Measurements from ENCODE around the gene ZNF275.

Gene ZNF275

DNA sequence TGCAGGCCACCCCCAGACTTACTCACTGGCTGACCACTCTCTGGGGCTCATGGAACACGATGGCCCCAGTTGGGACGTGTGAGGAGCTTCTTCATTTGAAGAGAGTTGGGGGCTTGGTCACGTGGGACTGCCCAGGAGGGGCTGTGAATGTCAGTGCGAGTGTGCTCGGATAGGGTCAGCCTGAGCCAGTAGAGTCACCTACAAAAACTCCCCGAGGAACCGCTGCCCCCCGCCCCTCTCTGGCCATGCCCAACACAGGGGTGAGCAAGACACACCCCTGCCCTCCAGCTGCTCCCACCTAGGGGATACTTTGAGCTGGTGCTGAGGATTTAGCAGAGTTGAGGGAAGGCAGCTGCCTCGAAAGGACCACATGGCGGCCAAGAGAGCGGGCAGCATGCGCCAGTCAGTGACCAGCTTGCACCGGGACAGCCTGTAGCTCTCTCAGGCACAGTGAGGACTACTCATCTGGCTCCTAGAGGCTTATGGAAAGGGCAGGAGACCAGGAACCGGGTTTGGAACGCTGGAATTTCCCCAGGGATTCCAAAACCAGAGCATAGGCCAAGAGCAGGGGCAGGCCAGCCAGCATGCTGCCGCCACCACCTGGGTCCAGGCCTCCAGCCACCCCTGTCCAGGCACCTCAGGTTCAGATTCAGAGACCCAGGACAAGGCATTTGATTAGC is 58.8 kb downstream of the ZNF275 start:
- Histone ChIP-seq H2AK5ac (ENCODE audit: low read length, severe bottlenecking) (no peak overlapping the region), H2BK5ac (ENCODE audit: low read depth, low read length, poor library complexity, severe bottlenecking) (no peak overlapping the region), H3K36me3 (ENCODE audit: control insufficient read depth in 1 of 2, insufficient read depth in 2 of 2, low read depth in 1 of 2, low read length in 2 of 2) (no peaks in the 10 kb centered on the region), H3K4me3 (ENCODE audit: insufficient read depth in 1 of 2, low read depth in 1 of 2, low read length in 2 of 2) (no peak overlapping the region), H4K8ac (ENCODE audit: low read length) (no peak overlapping the region), H2AFZ (ENCODE audit: low read depth, low read length) (no peak overlapping the region), H4K91ac (ENCODE audit: low read length) (no peak overlapping the region), H3K27me3 (ENCODE audit: control insufficient read depth in 1 of 2, insufficient read depth in 1 of 2, low read length in 2 of 2) (peaks cover 0 to 39% of the 10 kb centered on the region in 2 experiments), H2BK15ac (ENCODE audit: low read depth, poor library complexity, severe bottlenecking) (no peak overlapping the region), H2BK12ac (ENCODE audit: low read length in 2 of 2) (no peak overlapping the region), H3K4me2 (ENCODE audit: low read length, poor library complexity, severe bottlenecking) (no peak overlapping the region), H3K14ac (ENCODE audit: low read length in 2 of 2) (no peak overlapping the region), H3K9ac (ENCODE audit: low read length) (no peak overlapping the region), H3K18ac (ENCODE audit: low read depth in 1 of 2, low read length in 2 of 2) (no peak overlapping the region), H3K4ac (ENCODE audit: low read depth in 1 of 2, low read length in 2 of 2) (no peak overlapping the region), H3K27ac (ENCODE audit: low read length, poor library complexity, severe bottlenecking) (no peak overlapping the region), H3K23ac (ENCODE audit: low read length in 2 of 2) (no peak overlapping the region), H3K9me3 (ENCODE audit: control insufficient read depth, low read length) (no peaks in the 10 kb centered on the region), H2BK120ac (ENCODE audit: low read depth, low read length) (no peak overlapping the region), H3K4me1 (ENCODE audit: control insufficient read depth, insufficient read depth, low read depth, low read length) (no peaks in the 10 kb centered on the region), H3K79me1 (replicated peaks; ENCODE audit: low read length, poor library complexity, severe bottlenecking) (no peaks in the 10 kb centered on the region)
- 91% methylated on average over 12 of the region's 16 CpGs for WGBS
- no peak for DNase-seq

DNA sequence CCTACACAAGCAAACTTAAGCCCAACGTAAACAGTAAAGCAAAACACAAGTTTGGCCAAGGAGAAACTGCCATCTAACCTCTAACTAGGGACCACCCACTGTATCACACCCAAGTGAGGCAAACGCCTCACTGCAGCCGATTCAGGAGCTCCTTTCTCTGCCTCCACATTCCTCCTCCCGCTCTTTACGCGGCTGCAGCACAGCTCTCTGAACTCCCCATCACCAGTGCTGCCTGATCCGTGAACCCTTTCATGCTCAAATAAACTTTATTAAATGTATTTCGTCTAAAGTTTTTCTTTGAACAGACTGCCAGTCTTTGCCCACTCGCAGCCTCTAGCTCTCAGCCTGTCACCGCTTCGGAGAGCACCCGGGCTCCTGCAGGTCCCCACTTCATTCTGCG is 60.7 kb downstream of the ZNF275 start:
- Histone ChIP-seq H3K23ac (ENCODE audit: low read length in 2 of 2) (no peak overlapping the region), H4K91ac (ENCODE audit: low read length) (no peak overlapping the region), H3K4me1 (ENCODE audit: control insufficient read depth, insufficient read depth, low read depth, low read length) (no peaks in the 10 kb centered on the region), H3K4me2 (ENCODE audit: low read length, poor library complexity, severe bottlenecking) (no peak overlapping the region), H3K36me3 (ENCODE audit: control insufficient read depth in 1 of 2, insufficient read depth in 2 of 2, low read depth in 1 of 2, low read length in 2 of 2) (no peaks in the 10 kb centered on the region), H2AK5ac (ENCODE audit: low read length, severe bottlenecking) (no peak overlapping the region), H3K4me3 (ENCODE audit: insufficient read depth in 1 of 2, low read depth in 1 of 2, low read length in 2 of 2) (no peak overlapping the region), H2BK12ac (ENCODE audit: low read length in 2 of 2) (no peak overlapping the region), H2BK15ac (ENCODE audit: low read depth, poor library complexity, severe bottlenecking) (no peak overlapping the region), H3K79me1 (replicated peaks; ENCODE audit: low read length, poor library complexity, severe bottlenecking) (no peaks in the 10 kb centered on the region), H3K27ac (ENCODE audit: low read length, poor library complexity, severe bottlenecking) (no peak overlapping the region), H3K4ac (ENCODE audit: low read depth in 1 of 2, low read length in 2 of 2) (no peak overlapping the region), H3K27me3 (ENCODE audit: control insufficient read depth in 1 of 2, insufficient read depth in 1 of 2, low read length in 2 of 2) (peaks cover 0 to 46% of the 10 kb centered on the region in 2 experiments), H2BK120ac (ENCODE audit: low read depth, low read length) (no peak overlapping the region), H3K14ac (ENCODE audit: low read length in 2 of 2) (no peak overlapping the region), H4K8ac (ENCODE audit: low read length) (no peak overlapping the region), H3K9ac (ENCODE audit: low read length) (no peak overlapping the region), H2BK5ac (ENCODE audit: low read depth, low read length, poor library complexity, severe bottlenecking) (no peak overlapping the region), H3K9me3 (ENCODE audit: control insufficient read depth, low read length) (no peaks in the 10 kb centered on the region), H3K18ac (ENCODE audit: low read depth in 1 of 2, low read length in 2 of 2) (no peak overlapping the region), H2AFZ (ENCODE audit: low read depth, low read length) (no peak overlapping the region)
- WGBS, result 50% methylated on average over 12 of the region's 13 CpGs
- DNase-seq, result no peak

DNA sequence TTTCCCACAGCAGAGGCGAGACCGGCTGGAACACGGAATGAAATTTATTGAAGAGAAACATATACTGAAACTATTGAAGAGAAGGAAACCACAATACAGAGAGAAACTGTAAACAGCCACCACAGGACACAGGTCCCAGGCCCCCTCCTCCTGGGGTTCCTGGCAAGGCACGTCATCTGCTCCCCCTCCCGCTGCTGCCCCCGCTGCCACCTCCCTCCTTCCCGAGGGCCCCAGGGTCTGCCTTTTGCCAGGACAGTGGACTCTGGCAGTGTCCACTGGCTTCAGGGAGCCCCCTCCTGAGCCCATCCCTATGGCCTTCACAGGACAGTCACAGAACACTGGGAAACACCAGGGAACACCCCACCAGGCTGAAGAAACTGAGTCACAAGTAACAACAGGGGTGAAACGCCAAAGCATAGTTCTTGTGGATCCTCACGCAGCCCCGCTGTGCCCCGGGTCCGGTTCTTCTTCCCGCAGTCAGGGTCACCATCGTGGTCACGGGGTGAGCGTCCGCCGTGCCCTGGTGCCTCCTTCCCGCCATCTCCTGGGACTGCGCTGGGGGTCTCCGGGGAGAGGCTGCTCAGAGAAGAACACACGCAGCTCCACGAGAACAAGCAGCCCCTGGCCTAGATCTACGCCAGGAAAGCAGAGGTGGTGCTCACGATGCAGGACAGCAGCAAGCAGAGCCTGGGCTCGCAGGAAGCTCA is 61.8 kb downstream of the ZNF275 start:
- Histone ChIP-seq H3K14ac (ENCODE audit: low read length in 2 of 2) (no peak overlapping the region), H2BK12ac (ENCODE audit: low read length in 2 of 2) (no peak overlapping the region)

DNA sequence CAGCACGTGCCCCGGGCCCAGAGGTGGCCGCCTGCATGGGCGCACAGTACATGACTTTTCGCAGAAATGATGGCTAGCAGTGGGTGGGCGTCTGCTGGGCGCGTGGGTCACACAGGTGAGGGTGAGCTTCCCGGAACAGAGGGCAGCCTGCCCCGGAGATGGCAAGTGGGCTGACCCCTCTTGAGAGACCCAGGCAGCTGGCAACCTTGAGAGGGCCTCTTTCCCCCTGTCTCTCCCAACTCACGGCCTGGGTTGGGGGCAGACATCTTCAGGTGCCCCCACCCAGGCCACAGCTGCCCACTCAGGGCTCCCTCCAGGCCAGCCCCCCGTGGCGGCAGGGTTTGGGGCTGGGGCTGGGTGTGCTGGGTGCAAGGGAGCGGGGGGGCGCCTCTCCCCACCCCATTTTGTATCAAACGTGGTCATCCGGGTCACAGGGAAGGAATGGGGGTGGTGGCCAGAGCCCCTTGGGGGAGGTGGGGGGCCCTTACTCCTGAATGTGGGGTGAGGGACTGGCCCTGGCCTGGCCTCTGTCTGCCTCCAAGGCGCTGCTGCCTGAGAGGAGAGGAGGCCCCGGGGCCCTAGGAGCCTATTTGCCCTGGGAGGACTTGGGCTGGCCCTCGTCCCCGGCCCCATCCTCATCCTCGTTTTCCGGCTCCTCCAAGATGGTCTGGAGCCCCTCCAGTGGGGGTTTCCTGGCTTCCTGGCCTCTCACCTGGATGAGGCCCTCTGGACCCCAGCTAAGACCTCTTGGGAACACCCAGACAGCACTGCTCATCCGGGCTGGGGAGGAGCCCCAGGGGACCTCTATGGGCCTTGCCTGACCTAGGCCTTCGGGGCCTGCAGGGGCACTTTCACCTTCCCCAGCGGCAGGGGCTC is 62.6 kb downstream of the ZNF275 start:
- H2AK5ac ChIP-seq (ENCODE audit: low read length, severe bottlenecking), result no peak overlapping the region
- no peak overlapping the region for H3K4me3 ChIP-seq (ENCODE audit: insufficient read depth in 1 of 2, low read depth in 1 of 2, low read length in 2 of 2)
- no peak overlapping the region for H3K9ac ChIP-seq (ENCODE audit: low read length)
- H2AFZ ChIP-seq (ENCODE audit: low read depth, low read length), result no peak overlapping the region
- no peak overlapping the region for H3K4me2 ChIP-seq (ENCODE audit: low read length, poor library complexity, severe bottlenecking)
- no peaks in the 10 kb centered on the region for H3K79me1 ChIP-seq (replicated peaks; ENCODE audit: low read length, poor library complexity, severe bottlenecking)
- H2BK15ac ChIP-seq (ENCODE audit: low read depth, poor library complexity, severe bottlenecking), result no peak overlapping the region
- no peaks in the 10 kb centered on the region for H3K36me3 ChIP-seq (ENCODE audit: control insufficient read depth in 1 of 2, insufficient read depth in 2 of 2, low read depth in 1 of 2, low read length in 2 of 2)
- H3K23ac ChIP-seq (ENCODE audit: low read length in 2 of 2), result no peak overlapping the region
- H3K4ac ChIP-seq (ENCODE audit: low read depth in 1 of 2, low read length in 2 of 2), result no peak overlapping the region
- H3K4me1 ChIP-seq (ENCODE audit: control insufficient read depth, insufficient read depth, low read depth, low read length), result no peaks in the 10 kb centered on the region
- H4K91ac ChIP-seq (ENCODE audit: low read length), result no peak overlapping the region
- H4K8ac ChIP-seq (ENCODE audit: low read length), result no peak overlapping the region
- no peak for DNase-seq
- H2BK5ac ChIP-seq (ENCODE audit: low read depth, low read length, poor library complexity, severe bottlenecking), result no peak overlapping the region
- H3K27ac ChIP-seq (ENCODE audit: low read length, poor library complexity, severe bottlenecking), result no peak overlapping the region
- H2BK12ac ChIP-seq (ENCODE audit: low read length in 2 of 2), result no peak overlapping the region
- no peak overlapping the region for H2BK120ac ChIP-seq (ENCODE audit: low read depth, low read length)
- no peak overlapping the region for H3K14ac ChIP-seq (ENCODE audit: low read length in 2 of 2)
- H3K18ac ChIP-seq (ENCODE audit: low read depth in 1 of 2, low read length in 2 of 2), result no peak overlapping the region
- H3K9me3 ChIP-seq (ENCODE audit: control insufficient read depth, low read length), result peaks cover 3% of the 10 kb centered on the region
- 91% methylated on average over 16 of the region's 26 CpGs for WGBS
- H3K27me3 ChIP-seq (ENCODE audit: control insufficient read depth in 1 of 2, insufficient read depth in 1 of 2, low read length in 2 of 2), result peaks cover 0 to 47% of the 10 kb centered on the region in 2 experiments

More for the DNA sequence above, 61.8 kb downstream of the ZNF275 start:
- Histone ChIP-seq H2BK120ac (ENCODE audit: low read depth, low read length) (no peak overlapping the region), H3K9me3 (ENCODE audit: control insufficient read depth, low read length) (no peaks in the 10 kb centered on the region), H3K27ac (ENCODE audit: low read length, poor library complexity, severe bottlenecking) (no peak overlapping the region), H2BK15ac (ENCODE audit: low read depth, poor library complexity, severe bottlenecking) (no peak overlapping the region), H3K36me3 (ENCODE audit: control insufficient read depth in 1 of 2, insufficient read depth in 2 of 2, low read depth in 1 of 2, low read length in 2 of 2) (no peaks in the 10 kb centered on the region), H4K8ac (ENCODE audit: low read length) (no peak overlapping the region), H4K91ac (ENCODE audit: low read length) (no peak overlapping the region), H3K4me1 (ENCODE audit: control insufficient read depth, insufficient read depth, low read depth, low read length) (no peaks in the 10 kb centered on the region), H2AFZ (ENCODE audit: low read depth, low read length) (no peak overlapping the region), H3K79me1 (replicated peaks; ENCODE audit: low read length, poor library complexity, severe bottlenecking) (no peaks in the 10 kb centered on the region), H3K27me3 (ENCODE audit: control insufficient read depth in 1 of 2, insufficient read depth in 1 of 2, low read length in 2 of 2) (peaks cover 0 to 47% of the 10 kb centered on the region in 2 experiments), H3K9ac (ENCODE audit: low read length) (no peak overlapping the region), H3K4me3 (ENCODE audit: insufficient read depth in 1 of 2, low read depth in 1 of 2, low read length in 2 of 2) (no peak overlapping the region), H2BK5ac (ENCODE audit: low read depth, low read length, poor library complexity, severe bottlenecking) (no peak overlapping the region), H3K23ac (ENCODE audit: low read length in 2 of 2) (no peak overlapping the region), H3K18ac (ENCODE audit: low read depth in 1 of 2, low read length in 2 of 2) (no peak overlapping the region), H2AK5ac (ENCODE audit: low read length, severe bottlenecking) (no peak overlapping the region), H3K4me2 (ENCODE audit: low read length, poor library complexity, severe bottlenecking) (no peak overlapping the region), H3K4ac (ENCODE audit: low read depth in 1 of 2, low read length in 2 of 2) (no peak overlapping the region)
- no peak for DNase-seq
- 84% methylated on average over 17 of the region's 26 CpGs for WGBS

Measured in mesenchymal stem cell (in vitro differentiated cells and primary cell).